Measurements from ENCODE around the gene COL4A2. TPM values are rescaled to one million over a fixed set of nuclear protein-coding genes. Genes with fewer than 3 reads are reported as not detected.

COL4A2 gene
- total RNA-seq, 1 donor from 2014 or later = 180 TPM

GRCh38 chr13:110340812-110341444 lies 33.8 kb downstream of the COL4A2 start:
- H3K27ac ChIP-seq = peak overlapping the region; percentile 87
- TF ChIP-seq POLR2AphosphoS5 (IDR thresholded peaks at IDR 0.05; ENCODE audit: insufficient read depth in 1 of 2, low read depth in 1 of 2) (peak; percentile 70 to 81), POLR2A (IDR thresholded peaks at IDR 0.05) (no peak)
- DNase-seq (ENCODE audit: extremely low spot score in 2 of 2) = peak in 1 of 2 donors; percentile 95
- H3K4me3 ChIP-seq = peak overlapping the region; percentile 17 to 31
- H3K9me3 ChIP-seq = peaks cover 3% of the 10 kb centered on the region
- peaks cover 76% of the 10 kb centered on the region for H3K4me1 ChIP-seq
- H3K36me3 ChIP-seq = no peaks in the 10 kb centered on the region
- H3K27me3 ChIP-seq = no peaks in the 10 kb centered on the region
- intact Hi-C loops (cut with DNase I) = no loop called here

GRCh38 chr13:110341445-110342244 lies 34.6 kb downstream of the COL4A2 start:
- Histone ChIP-seq H3K9me3 (peaks cover 3% of the 10 kb centered on the region), H3K4me3 (peak overlapping the region; percentile 17 to 31), H3K27me3 (no peaks in the 10 kb centered on the region), H3K36me3 (no peaks in the 10 kb centered on the region), H3K4me1 (peaks cover 76% of the 10 kb centered on the region), H3K27ac (peak overlapping the region; percentile 87)
- peak in 1 of 2 donors; percentile 8 for TF ChIP-seq POLR2AphosphoS5 (IDR thresholded peaks at IDR 0.05; ENCODE audit: insufficient read depth in 1 of 2, low read depth in 1 of 2)
- no peak for TF ChIP-seq POLR2A (IDR thresholded peaks at IDR 0.05)
- DNase-seq (ENCODE audit: extremely low spot score in 2 of 2) = no peak
- intact Hi-C loops (cut with DNase I) = no loop called here

- TF ChIP-seq POLR2AphosphoS5 (IDR thresholded peaks at IDR 0.05; ENCODE audit: insufficient read depth in 1 of 2, low read depth in 1 of 2) (no peak), POLR2A (IDR thresholded peaks at IDR 0.05) (no peak), CTCF (IDR thresholded peaks at IDR 0.05) (no peak)
These were observed 35.4 kb downstream of the COL4A2 start for GRCh38 chr13:110342474-110342873.

GRCh38 chr13:110343241-110343865 lies 36.3 kb downstream of the COL4A2 start:
- Histone ChIP-seq H3K4me3 (no peak overlapping the region), H3K36me3 (no peaks in the 10 kb centered on the region), H3K27ac (peak overlapping the region; percentile 87), H3K9me3 (peaks cover 3% of the 10 kb centered on the region), H3K27me3 (no peaks in the 10 kb centered on the region), H3K4me1 (peaks cover 76% of the 10 kb centered on the region)
- DNase-seq (ENCODE audit: extremely low spot score in 2 of 2) = no peak
- TF ChIP-seq POLR2A (IDR thresholded peaks at IDR 0.05) (no peak), POLR2AphosphoS5 (IDR thresholded peaks at IDR 0.05; ENCODE audit: insufficient read depth in 1 of 2, low read depth in 1 of 2) (peak; percentile 26 to 43), CTCF (IDR thresholded peaks at IDR 0.05) (no peak)
- intact Hi-C loops (cut with DNase I) = no loop called here

More at GRCh38 chr13:110342474-110342873, 35.4 kb downstream of the COL4A2 start:
- intact Hi-C loops (cut with DNase I) = no loop called here
- no peaks in the 10 kb centered on the region for H3K36me3 ChIP-seq
- peaks cover 3% of the 10 kb centered on the region for H3K9me3 ChIP-seq
- no peak overlapping the region for H3K4me3 ChIP-seq
- peak overlapping the region; percentile 87 for H3K27ac ChIP-seq
- no peak for DNase-seq (ENCODE audit: extremely low spot score in 2 of 2)
- H3K27me3 ChIP-seq = no peaks in the 10 kb centered on the region
- peaks cover 76% of the 10 kb centered on the region for H3K4me1 ChIP-seq

- H3K4me3 ChIP-seq = no peak overlapping the region
- TF ChIP-seq POLR2AphosphoS5 (IDR thresholded peaks at IDR 0.05; ENCODE audit: insufficient read depth in 1 of 2, low read depth in 1 of 2) = no peak
- TF ChIP-seq CTCF (IDR thresholded peaks at IDR 0.05) = no peak
- no peak for TF ChIP-seq POLR2A (IDR thresholded peaks at IDR 0.05)
- H3K4me1 ChIP-seq = peaks cover 72% of the 10 kb centered on the region
- peaks cover 3% of the 10 kb centered on the region for H3K9me3 ChIP-seq
- H3K36me3 ChIP-seq = no peaks in the 10 kb centered on the region
- intact Hi-C loops (cut with DNase I) = no loop called here
- no peak for DNase-seq (ENCODE audit: extremely low spot score in 2 of 2)
- no peaks in the 10 kb centered on the region for H3K27me3 ChIP-seq
- peak overlapping the region; percentile 87 for H3K27ac ChIP-seq
These were observed 37.2 kb downstream of the COL4A2 start for GRCh38 chr13:110344320-110344719.

Measured in vagina (tissue), 2 donors.